ENCODE results near the gene TCHH. TPM values are rescaled to one million over a fixed set of nuclear protein-coding genes. Genes with fewer than 3 reads are reported as not detected.

Gene TCHH
- total and polyA plus RNA-seq, 2 of the 13 experiments (the other 11 are each of a cell fraction or from before 2014, with no cell fraction given): not detected

- no peak for DNase-seq (ENCODE audit: low spot score)
- no TSS peak for BruUV-seq (replicated peaks)
- H3K4me1 ChIP-seq (ENCODE audit: insufficient read depth, low read length): 0 out of 2 replicates have a peak, but pooled peaks cover 7% of the 10 kb centered on the region
- no peaks in the 10 kb centered on the region for H3K36me3 ChIP-seq (replicated peaks in 1 of 2; ENCODE audit: control insufficient read depth in 1 of 2, insufficient read depth in 2 of 2, low read length in 2 of 2)
- ChIA-PET CTCF (ENCODE audit: low intra/inter-chr PET ratio, low total read pairs) (no interaction called here), POLR2A (no interaction called here)
- no peak overlapping the region for H3K27ac ChIP-seq (ENCODE audit: extremely low read length, insufficient read depth, low read length)
- ATAC-seq: no peak
- no peak overlapping the region for H3K9ac ChIP-seq (ENCODE audit: insufficient read depth, low read depth, low read length)
- intact Hi-C loops (cut with micrococcal nuclease; ENCODE audit: unreplicated experiment): no loop called here
- H4K20me1 ChIP-seq (ENCODE audit: insufficient read depth, low read length): no peaks in the 10 kb centered on the region
- 20% methylated on average over 3 of the region's 3 CpGs for WGBS (ENCODE audit: low lambda C conversion rate)
- no peaks in the 10 kb centered on the region for H3K27me3 ChIP-seq (ENCODE audit: control insufficient read depth in 1 of 2, insufficient read depth in 2 of 2, low read length in 2 of 2)
- in situ Hi-C loops (cut with HindIII; ENCODE audit: extremely low pct_ligation_motif_present, low pct_unique_long_range_greater_than_20kb): no loop called here
- no peak overlapping the region for H2AFZ ChIP-seq (ENCODE audit: low read length)
- no peak for FAIRE-seq
- no peak overlapping the region for H3K4me2 ChIP-seq (ENCODE audit: low read depth, low read length)
- no peaks in the 10 kb centered on the region for H3K79me2 ChIP-seq (ENCODE audit: insufficient read depth, low read length)
- no peaks in the 10 kb centered on the region for H3K9me3 ChIP-seq (ENCODE audit: low read length)
- TF ChIP-seq ZFP41 (CRISPR knock-in tag; IDR thresholded peaks at IDR 0.05; ENCODE audit: borderline replicate concordance): no peak
- TF ChIP-seq SMAD9 (CRISPR knock-in tag; IDR thresholded peaks at IDR 0.05): no peak
- no peak for TF ChIP-seq MYC (CRISPR knock-in tag; IDR thresholded peaks at IDR 0.05; ENCODE audit: borderline replicate concordance)
- no peak for TF ChIP-seq ZHX1 (CRISPR knock-in tag; IDR thresholded peaks at IDR 0.05; ENCODE audit: low read depth)
- no peak for TF ChIP-seq ZBED4 (CRISPR knock-in tag; IDR thresholded peaks at IDR 0.05; ENCODE audit: borderline replicate concordance)
- no peak for TF ChIP-seq GATAD1 (CRISPR knock-in tag; IDR thresholded peaks at IDR 0.05)
- TF ChIP-seq ZNF773 (CRISPR knock-in tag; IDR thresholded peaks at IDR 0.05; ENCODE audit: borderline replicate concordance): no peak
- no peak for TF ChIP-seq ARID5B (CRISPR knock-in tag; IDR thresholded peaks at IDR 0.05)
- no peak for TF ChIP-seq CHD2 (IDR thresholded peaks at IDR 0.05; ENCODE audit: low read depth, low read length)
- TF ChIP-seq ATF4 (CRISPR knock-in tag; IDR thresholded peaks at IDR 0.05): no peak
- TF ChIP-seq ZNF160 (CRISPR knock-in tag; IDR thresholded peaks at IDR 0.05): no peak
- no peak for TF ChIP-seq ARID2 (CRISPR knock-in tag; IDR thresholded peaks at IDR 0.05; ENCODE audit: borderline replicate concordance)
- H3K4me3 ChIP-seq (replicated peaks in 1 of 3; ENCODE audit: insufficient read depth in 1 of 3, low read depth in 2 of 3, low read length in 3 of 3): no peak overlapping the region
Measured at GRCh38 chr1:152153996-152154395, 38.8 kb upstream of the TCHH start.
